ENCODE results near the gene CAMK2G.

CAMK2G gene

DNA sequence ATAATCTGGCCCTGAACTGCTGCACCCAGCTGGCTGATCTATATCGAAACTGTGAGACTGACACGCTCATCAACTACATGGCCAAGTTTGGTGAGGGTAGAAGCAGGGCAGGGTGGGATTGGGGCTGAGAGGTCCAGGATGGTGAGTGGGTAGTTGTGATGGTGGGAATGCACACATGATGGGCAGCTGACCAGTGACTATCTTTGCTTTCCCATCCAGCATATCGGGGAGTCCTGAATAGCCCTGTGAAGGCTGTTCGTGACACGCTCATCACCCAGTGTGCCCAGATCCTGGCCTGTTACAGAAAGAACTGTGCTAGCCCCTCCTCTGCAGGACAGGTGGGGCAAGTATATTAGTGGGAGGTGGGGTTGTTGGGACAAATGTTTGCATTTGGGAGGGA, 105.0 kb downstream of the CAMK2G start:
- H3K4me2 ChIP-seq (ENCODE audit: insufficient read depth, low read length, poor library complexity, severe bottlenecking) = no peak overlapping the region
- no peak overlapping the region for H3K4me3 ChIP-seq (ENCODE audit: low read length in 2 of 2)
- H3K27me3 ChIP-seq (ENCODE audit: control insufficient read depth in 3 of 3, insufficient read depth in 3 of 3, low read depth in 1 of 3, low read length in 3 of 3) = no peaks in the 10 kb centered on the region
- no peak overlapping the region for H3K23ac ChIP-seq (ENCODE audit: low read depth, low read length, poor library complexity)
- H2BK12ac ChIP-seq (ENCODE audit: low read length) = no peak overlapping the region
- no peak overlapping the region for H2BK120ac ChIP-seq (ENCODE audit: low read depth, low read length)
- no peak overlapping the region for H2AFZ ChIP-seq (ENCODE audit: low read length)
- H3K4ac ChIP-seq (ENCODE audit: low read length) = no peak overlapping the region
- H3K79me1 ChIP-seq (ENCODE audit: low read depth, low read length) = peaks cover 3% of the 10 kb centered on the region
- H3K9ac ChIP-seq (ENCODE audit: low read depth, low read length, poor library complexity) = peak overlapping the region; percentile 44
- no peak overlapping the region for H2BK5ac ChIP-seq (ENCODE audit: low read length)
- H4K91ac ChIP-seq (ENCODE audit: low read depth, low read length, poor library complexity) = no peak overlapping the region
- H3K14ac ChIP-seq (ENCODE audit: low read length) = no peak overlapping the region
- no peaks in the 10 kb centered on the region for H3K9me3 ChIP-seq (replicated peaks in 1 of 2; ENCODE audit: control insufficient read depth in 2 of 2, insufficient read depth in 1 of 2, low read depth in 1 of 2, low read length in 2 of 2)
- H3K18ac ChIP-seq (ENCODE audit: low read length) = no peak overlapping the region
- H3K36me3 ChIP-seq (replicated peaks in 1 of 2; ENCODE audit: control insufficient read depth in 2 of 2, insufficient read depth in 2 of 2, low read length in 2 of 2) = peaks cover 51 to 87% of the 10 kb centered on the region in 2 donors
- H3K27ac ChIP-seq (replicated peaks; ENCODE audit: low read length) = no peak overlapping the region
- no peak overlapping the region for H2BK15ac ChIP-seq (ENCODE audit: low read length)
- H3K4me1 ChIP-seq (ENCODE audit: control insufficient read depth in 2 of 2, insufficient read depth in 1 of 2, low read depth in 1 of 2, low read length in 2 of 2) = peaks cover 5 to 13% of the 10 kb centered on the region in 2 donors
- no peak overlapping the region for H4K8ac ChIP-seq (ENCODE audit: low read depth, low read length)
- H2AK5ac ChIP-seq (ENCODE audit: low read depth, low read length) = no peak overlapping the region
- no CpG with 5 or more reads among the region's 5 CpGs for WGBS, 2 donors (ENCODE audit: extremely low coverage in 2 of 2, insufficient read length in 2 of 2, insufficient replicate concordance in 1 of 2)
- DNase-seq (ENCODE audit: low spot score) = no peak

DNA sequence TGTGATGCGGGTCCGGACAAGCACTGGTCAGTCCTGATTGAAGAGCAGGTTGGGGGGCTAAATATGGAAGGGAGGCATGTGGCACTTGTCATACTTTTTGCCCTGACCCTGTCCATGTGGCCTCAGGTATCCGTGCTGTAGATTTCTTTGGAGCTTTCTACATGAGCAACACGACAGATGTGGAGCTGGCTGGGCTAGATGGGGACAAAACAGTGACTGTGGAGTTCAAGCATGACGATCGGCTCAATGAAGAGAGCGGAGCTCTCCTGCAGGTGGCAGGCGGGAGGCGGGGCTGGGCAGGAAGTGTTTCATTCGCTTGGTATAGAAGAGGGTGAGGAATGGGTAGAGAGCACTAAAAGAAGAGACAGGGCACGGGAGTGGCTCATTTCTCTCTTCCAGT, 105.5 kb downstream of the CAMK2G start:
- peaks cover 53 to 85% of the 10 kb centered on the region in 2 donors for H3K36me3 ChIP-seq (replicated peaks in 1 of 2; ENCODE audit: control insufficient read depth in 2 of 2, insufficient read depth in 2 of 2, low read length in 2 of 2)
- no CpG with 5 or more reads among the region's 11 CpGs for WGBS, 2 donors (ENCODE audit: extremely low coverage in 2 of 2, insufficient read length in 2 of 2, insufficient replicate concordance in 1 of 2)
- no peak for DNase-seq (ENCODE audit: low spot score)

DNA sequence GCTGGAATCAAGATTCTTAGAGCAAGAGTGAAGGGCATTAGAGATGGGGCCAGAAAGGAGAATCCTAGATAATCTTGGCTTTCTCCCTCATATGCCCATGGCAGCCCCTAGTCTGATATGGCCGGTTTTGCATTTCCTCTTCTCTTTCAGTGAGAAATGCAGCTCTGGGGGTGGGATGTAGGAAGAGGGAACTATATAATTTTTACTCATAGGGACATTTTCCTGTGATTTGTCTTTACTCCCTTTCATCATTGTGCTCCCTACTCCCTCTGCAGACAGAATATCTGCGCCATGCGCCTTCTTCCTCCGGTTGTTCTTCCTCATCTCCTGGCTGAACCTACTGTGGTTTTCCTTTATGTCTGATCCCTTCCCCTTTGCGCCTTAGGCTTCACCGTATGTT, 109.3 kb downstream of the CAMK2G start:
- H3K4me1 ChIP-seq (ENCODE audit: control insufficient read depth in 2 of 2, insufficient read depth in 1 of 2, low read depth in 1 of 2, low read length in 2 of 2) = no peaks in the 10 kb centered on the region
- peaks cover 65 to 96% of the 10 kb centered on the region in 2 donors for H3K36me3 ChIP-seq (replicated peaks in 1 of 2; ENCODE audit: control insufficient read depth in 2 of 2, insufficient read depth in 2 of 2, low read length in 2 of 2)
- no peak overlapping the region for H4K8ac ChIP-seq (ENCODE audit: low read depth, low read length)
- no peak overlapping the region for H3K4me3 ChIP-seq (ENCODE audit: low read length in 2 of 2)
- H2BK120ac ChIP-seq (ENCODE audit: low read depth, low read length) = no peak overlapping the region
- H3K4me2 ChIP-seq (ENCODE audit: insufficient read depth, low read length, poor library complexity, severe bottlenecking) = no peak overlapping the region
- H3K9ac ChIP-seq (ENCODE audit: low read depth, low read length, poor library complexity) = no peak overlapping the region
- no peak overlapping the region for H2BK15ac ChIP-seq (ENCODE audit: low read length)
- no peaks in the 10 kb centered on the region for H3K27me3 ChIP-seq (ENCODE audit: control insufficient read depth in 3 of 3, insufficient read depth in 3 of 3, low read depth in 1 of 3, low read length in 3 of 3)
- H3K9me3 ChIP-seq (replicated peaks in 1 of 2; ENCODE audit: control insufficient read depth in 2 of 2, insufficient read depth in 1 of 2, low read depth in 1 of 2, low read length in 2 of 2) = no peaks in the 10 kb centered on the region
- H2AK5ac ChIP-seq (ENCODE audit: low read depth, low read length) = no peak overlapping the region
- WGBS, 2 donors (ENCODE audit: extremely low coverage in 2 of 2, insufficient read length in 2 of 2, insufficient replicate concordance in 1 of 2) = no CpG with 5 or more reads among the region's 6 CpGs
- no peak overlapping the region for H2BK5ac ChIP-seq (ENCODE audit: low read length)
- no peak overlapping the region for H2BK12ac ChIP-seq (ENCODE audit: low read length)
- no peak overlapping the region for H3K27ac ChIP-seq (replicated peaks; ENCODE audit: low read length)
- H2AFZ ChIP-seq (ENCODE audit: low read length) = no peak overlapping the region
- no peak overlapping the region for H4K91ac ChIP-seq (ENCODE audit: low read depth, low read length, poor library complexity)
- no peak for DNase-seq (ENCODE audit: low spot score)
- H3K4ac ChIP-seq (ENCODE audit: low read length) = no peak overlapping the region
- H3K23ac ChIP-seq (ENCODE audit: low read depth, low read length, poor library complexity) = no peak overlapping the region
- H3K14ac ChIP-seq (ENCODE audit: low read length) = no peak overlapping the region
- peaks cover under 1% of the 10 kb centered on the region for H3K79me1 ChIP-seq (ENCODE audit: low read depth, low read length)
- no peak overlapping the region for H3K18ac ChIP-seq (ENCODE audit: low read length)

More for the DNA sequence above, 105.5 kb downstream of the CAMK2G start:
- no peak overlapping the region for H2BK120ac ChIP-seq (ENCODE audit: low read depth, low read length)
- H3K4me3 ChIP-seq (ENCODE audit: low read length in 2 of 2) = no peak overlapping the region
- no peak overlapping the region for H3K4ac ChIP-seq (ENCODE audit: low read length)
- H4K91ac ChIP-seq (ENCODE audit: low read depth, low read length, poor library complexity) = no peak overlapping the region
- no peak overlapping the region for H3K4me2 ChIP-seq (ENCODE audit: insufficient read depth, low read length, poor library complexity, severe bottlenecking)
- H2BK12ac ChIP-seq (ENCODE audit: low read length) = no peak overlapping the region
- no peak overlapping the region for H2AK5ac ChIP-seq (ENCODE audit: low read depth, low read length)
- no peaks in the 10 kb centered on the region for H3K27me3 ChIP-seq (ENCODE audit: control insufficient read depth in 3 of 3, insufficient read depth in 3 of 3, low read depth in 1 of 3, low read length in 3 of 3)
- no peak overlapping the region for H2BK5ac ChIP-seq (ENCODE audit: low read length)
- no peak overlapping the region for H3K23ac ChIP-seq (ENCODE audit: low read depth, low read length, poor library complexity)
- peaks cover 3% of the 10 kb centered on the region for H3K79me1 ChIP-seq (ENCODE audit: low read depth, low read length)
- peaks cover 5 to 10% of the 10 kb centered on the region in 2 donors for H3K4me1 ChIP-seq (ENCODE audit: control insufficient read depth in 2 of 2, insufficient read depth in 1 of 2, low read depth in 1 of 2, low read length in 2 of 2)
- H4K8ac ChIP-seq (ENCODE audit: low read depth, low read length) = no peak overlapping the region
- H3K9me3 ChIP-seq (replicated peaks in 1 of 2; ENCODE audit: control insufficient read depth in 2 of 2, insufficient read depth in 1 of 2, low read depth in 1 of 2, low read length in 2 of 2) = no peaks in the 10 kb centered on the region
- no peak overlapping the region for H2BK15ac ChIP-seq (ENCODE audit: low read length)
- H3K9ac ChIP-seq (ENCODE audit: low read depth, low read length, poor library complexity) = no peak overlapping the region
- no peak overlapping the region for H3K14ac ChIP-seq (ENCODE audit: low read length)
- H3K18ac ChIP-seq (ENCODE audit: low read length) = no peak overlapping the region
- no peak overlapping the region for H2AFZ ChIP-seq (ENCODE audit: low read length)
- no peak overlapping the region for H3K27ac ChIP-seq (replicated peaks; ENCODE audit: low read length)

DNA sequence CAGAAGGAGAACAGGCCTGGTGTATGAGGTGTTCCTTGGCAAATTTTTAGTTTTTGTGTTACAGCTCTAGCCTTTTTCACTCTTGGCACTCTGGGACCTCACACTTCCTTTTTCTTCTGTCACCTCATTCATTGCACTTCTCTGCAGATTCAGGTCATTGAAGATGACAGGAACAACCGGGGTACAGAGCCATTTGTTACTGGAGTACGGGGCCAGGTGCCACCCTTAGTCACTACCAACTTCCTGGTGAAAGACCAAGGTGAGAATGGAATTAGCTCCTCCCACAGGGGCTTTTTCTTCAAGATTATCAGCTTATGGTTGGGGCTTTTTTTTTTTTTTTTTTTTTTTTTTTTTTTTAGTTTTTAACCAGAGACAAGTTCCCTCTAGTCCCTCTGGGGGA, 111.0 kb downstream of the CAMK2G start:
- Histone ChIP-seq H4K91ac (ENCODE audit: low read depth, low read length, poor library complexity) (no peak overlapping the region), H3K36me3 (replicated peaks in 1 of 2; ENCODE audit: control insufficient read depth in 2 of 2, insufficient read depth in 2 of 2, low read length in 2 of 2) (peaks cover 57 to 96% of the 10 kb centered on the region in 2 donors), H3K27me3 (ENCODE audit: control insufficient read depth in 3 of 3, insufficient read depth in 3 of 3, low read depth in 1 of 3, low read length in 3 of 3) (no peaks in the 10 kb centered on the region), H3K79me1 (ENCODE audit: low read depth, low read length) (peaks cover 3% of the 10 kb centered on the region), H3K4me1 (ENCODE audit: control insufficient read depth in 2 of 2, insufficient read depth in 1 of 2, low read depth in 1 of 2, low read length in 2 of 2) (no peaks in the 10 kb centered on the region), H2BK5ac (ENCODE audit: low read length) (no peak overlapping the region), H4K8ac (ENCODE audit: low read depth, low read length) (no peak overlapping the region), H3K27ac (replicated peaks; ENCODE audit: low read length) (no peak overlapping the region), H3K4me2 (ENCODE audit: insufficient read depth, low read length, poor library complexity, severe bottlenecking) (no peak overlapping the region), H2BK12ac (ENCODE audit: low read length) (no peak overlapping the region), H2BK15ac (ENCODE audit: low read length) (no peak overlapping the region), H3K4me3 (ENCODE audit: low read length in 2 of 2) (no peak overlapping the region), H3K9me3 (replicated peaks in 1 of 2; ENCODE audit: control insufficient read depth in 2 of 2, insufficient read depth in 1 of 2, low read depth in 1 of 2, low read length in 2 of 2) (no peaks in the 10 kb centered on the region), H3K18ac (ENCODE audit: low read length) (no peak overlapping the region), H2AK5ac (ENCODE audit: low read depth, low read length) (no peak overlapping the region), H3K9ac (ENCODE audit: low read depth, low read length, poor library complexity) (no peak overlapping the region), H3K4ac (ENCODE audit: low read length) (no peak overlapping the region), H3K23ac (ENCODE audit: low read depth, low read length, poor library complexity) (no peak overlapping the region), H2BK120ac (ENCODE audit: low read depth, low read length) (no peak overlapping the region), H3K14ac (ENCODE audit: low read length) (no peak overlapping the region), H2AFZ (ENCODE audit: low read length) (no peak overlapping the region)
- DNase-seq (ENCODE audit: low spot score) = no peak
- no CpG with 5 or more reads among the region's 2 CpGs for WGBS, 2 donors (ENCODE audit: extremely low coverage in 2 of 2, insufficient read length in 2 of 2, insufficient replicate concordance in 1 of 2)

Data from neuronal stem cell (in vitro differentiated cells).